AG04450 (cell line): Measurements from ENCODE around the gene DNM3. TPM values are rescaled to one million over a fixed set of nuclear protein-coding genes. Genes with fewer than 3 reads are reported as not detected.

Source experiments
- CTCF ChIA-PET: fragments of 300-600, 350-600 bp; formaldehyde crosslinking; extraction: SDS; loops from one replicate; lab custom pipeline; 2022; ENCODE audit warnings: antibody characterized with exemption, inconsistent platforms; lab: Charles Lee
- POLR2A ChIA-PET: fragments of 350-600 bp; formaldehyde crosslinking; extraction: SDS; loops from one replicate; lab custom pipeline; 2021; ENCODE audit warnings: antibody characterized with exemption, inconsistent platforms; lab: Yijun Ruan, JAX
- DNase-seq: peaks from one replicate; pipeline ENCODE4 v3.0.0-alpha.2; 2011; ENCODE audit warnings: low read depth, low spot score
- H3K27ac ChIP-seq: one replicate; pipeline ENCODE4 v1.5.1; 2012; ENCODE audit warnings: low read depth, low read length, control low read depth
- H3K27me3 ChIP-seq: one replicate; pipeline ENCODE4 v1.6.0; 2012; ENCODE audit warnings: low read length; ENCODE audit not compliant: control insufficient read depth, insufficient read depth
- H3K4me3 ChIP-seq: 2 replicates; pipeline ENCODE4 v1.5.1; 2011; ENCODE audit warnings: mild to moderate bottlenecking, low read depth, low read length, control low read depth
- H3K9me3 ChIP-seq: 2 replicates; pipeline ENCODE4 v1.5.1; 2012; ENCODE audit warnings: low read length; ENCODE audit not compliant: control insufficient read depth, insufficient read depth
- CTCF ChIP-seq: IDR thresholded peaks from 2 replicates; pipeline ENCODE4 v1.5.1; 2011; ENCODE audit warnings: low read depth, low read length, control low read depth, inconsistent platforms
- polyA plus RNA-seq: library from polyadenylated mRNA; depleted of rRNA; stranded (reverse); fragments of >200 nt; gene quantifications from 2 replicates; pipeline ENCODE4 v1.2.3, GENCODE V29; 2011

Gene DNM3
- polyA plus RNA-seq, 1 experiment: 0.37 TPM

- Histone ChIP-seq H3K9me3 (no peaks in the 10 kb centered on the region), H3K4me3 (no peak overlapping the region), H3K27me3 (no peaks in the 10 kb centered on the region), H3K27ac (no peak overlapping the region)
- POLR2A ChIA-PET: interaction anchor here (0.6 kb wide), 1 partner anchor 51 kb away, joined by 3 read pairs; no protein-coding TSS in a partner anchor
- CTCF ChIA-PET: interaction anchor here (0.5 kb wide), 1 partner anchor 295 kb away, joined by 3 read pairs; no protein-coding TSS in a partner anchor
- TF ChIP-seq CTCF: no peak
- no peak for DNase-seq
Measured at GRCh38 chr1:172373864-172374263, 532.6 kb downstream of the DNM3 start.

GRCh38 chr1:172375211-172375631 is 533.9 kb downstream of the DNM3 start:
- Histone ChIP-seq H3K27me3 (no peaks in the 10 kb centered on the region), H3K4me3 (no peak overlapping the region), H3K27ac (no peak overlapping the region), H3K9me3 (no peaks in the 10 kb centered on the region)
- ChIA-PET CTCF (no interaction called here), POLR2A (no interaction called here)
- no peak for TF ChIP-seq CTCF
- DNase-seq: no peak

- ChIA-PET CTCF (interaction anchor here (0.8 kb wide), 1 partner anchor 286 kb away, joined by 3 read pairs; no protein-coding TSS in a partner anchor), POLR2A (no interaction called here)
- Histone ChIP-seq H3K27ac (no peak overlapping the region), H3K4me3 (no peak overlapping the region), H3K9me3 (no peaks in the 10 kb centered on the region), H3K27me3 (no peaks in the 10 kb centered on the region)
- no peak for TF ChIP-seq CTCF
- DNase-seq: no peak
Measured at GRCh38 chr1:172376431-172376830, 535.1 kb downstream of the DNM3 start.

GRCh38 chr1:172377565-172377964 is 536.3 kb downstream of the DNM3 start:
- no peak for DNase-seq
- Histone ChIP-seq H3K27ac (no peak overlapping the region), H3K4me3 (no peak overlapping the region), H3K27me3 (no peaks in the 10 kb centered on the region), H3K9me3 (no peaks in the 10 kb centered on the region)
- POLR2A ChIA-PET: no interaction called here
- CTCF ChIA-PET: no interaction called here
- TF ChIP-seq CTCF: no peak

GRCh38 chr1:172378109-172378760 is 536.9 kb downstream of the DNM3 start:
- no peak for DNase-seq
- POLR2A ChIA-PET: no interaction called here
- no peaks in the 10 kb centered on the region for H3K27me3 ChIP-seq
- no peak for TF ChIP-seq CTCF
- H3K27ac ChIP-seq: no peak overlapping the region
- CTCF ChIA-PET: interaction anchor here (1.3 kb wide), 1 partner anchor 21 kb away, joined by 3 read pairs; no protein-coding TSS in a partner anchor
- no peaks in the 10 kb centered on the region for H3K9me3 ChIP-seq
- no peak overlapping the region for H3K4me3 ChIP-seq
